ENCODE results near the gene ENPP6. TPM values are rescaled to one million over a fixed set of nuclear protein-coding genes. Genes with fewer than 3 reads are reported as not detected.
A peak's percentile ranks its signal among the peaks of the same experiment; 100 is the strongest.

ENPP6 gene
- polyA plus RNA-seq, 4 donors: 4.2 to 9.8 (median 7.7) TPM

DNA sequence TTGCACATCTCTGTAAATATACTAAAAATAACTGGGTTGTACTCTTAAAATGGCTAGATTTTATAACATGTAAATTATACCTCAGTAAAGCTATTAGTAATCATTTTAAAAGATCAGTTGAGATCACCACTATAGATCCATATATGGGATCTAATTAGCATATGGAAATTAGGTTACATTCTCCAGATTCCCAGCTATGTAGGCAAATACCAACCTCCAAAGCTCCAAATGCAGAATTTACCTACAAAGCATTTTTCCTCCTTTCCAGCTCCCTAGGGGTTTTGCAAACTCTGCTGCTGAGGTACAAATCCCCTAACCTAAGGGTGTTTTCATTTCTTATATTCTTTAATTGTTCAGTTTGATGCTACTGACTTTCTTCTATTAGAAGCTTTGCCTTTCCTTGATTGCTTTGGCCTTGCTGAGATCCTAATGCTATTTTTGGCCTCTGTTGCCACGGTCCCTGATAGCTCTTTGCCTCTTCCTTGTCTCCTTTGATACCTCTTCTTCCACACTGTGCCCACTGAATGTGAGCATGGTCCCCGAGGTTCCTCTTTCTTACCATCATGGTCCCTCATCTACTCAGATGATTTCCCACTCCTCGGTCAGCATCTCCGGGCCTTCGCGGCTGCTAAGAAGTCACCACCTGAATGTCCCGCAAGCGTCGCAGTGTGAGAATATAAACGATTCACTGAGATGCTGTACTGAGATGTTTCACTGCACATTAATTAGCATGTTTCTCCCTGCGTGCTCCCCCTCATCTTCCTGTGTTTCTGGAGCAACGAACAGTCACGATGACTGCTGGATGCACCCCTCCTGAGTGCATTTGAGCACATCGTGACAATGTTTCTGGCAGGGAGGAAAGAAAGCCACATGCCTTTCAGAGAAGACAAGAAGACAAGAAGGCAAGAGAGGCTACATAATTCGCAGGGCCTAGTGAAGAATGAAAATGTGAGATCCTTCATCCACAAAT, 23.8 kb downstream of the ENPP6 start:
- no peak for DNase-seq (ENCODE audit: low read depth in 4 of 4, low spot score in 2 of 4)

DNA sequence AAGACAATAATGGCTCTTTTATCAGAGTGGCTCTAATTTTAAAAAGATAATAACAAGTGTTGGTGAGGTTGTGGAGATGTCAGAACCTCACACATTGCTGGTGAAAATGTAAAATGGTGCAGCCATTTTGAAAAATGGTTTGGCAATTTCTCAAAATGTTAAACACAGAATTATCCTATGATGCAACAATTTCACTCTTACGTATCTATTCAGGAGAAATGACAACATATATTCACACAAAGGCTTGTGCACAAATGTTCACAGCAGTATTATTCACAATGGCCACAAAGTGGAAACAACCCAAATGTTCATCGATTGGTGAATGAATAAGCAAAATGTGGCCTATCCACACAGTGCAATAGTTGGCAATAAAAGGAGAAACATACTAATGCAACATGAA, 24.7 kb downstream of the ENPP6 start:
- DNase-seq (ENCODE audit: low read depth in 4 of 4, low spot score in 2 of 4): no peak

GRCh38 chr4:184191267-184191666, 26.4 kb downstream of the ENPP6 start:
- DNase-seq (ENCODE audit: low read depth in 4 of 4, low spot score in 2 of 4): no peak

DNA sequence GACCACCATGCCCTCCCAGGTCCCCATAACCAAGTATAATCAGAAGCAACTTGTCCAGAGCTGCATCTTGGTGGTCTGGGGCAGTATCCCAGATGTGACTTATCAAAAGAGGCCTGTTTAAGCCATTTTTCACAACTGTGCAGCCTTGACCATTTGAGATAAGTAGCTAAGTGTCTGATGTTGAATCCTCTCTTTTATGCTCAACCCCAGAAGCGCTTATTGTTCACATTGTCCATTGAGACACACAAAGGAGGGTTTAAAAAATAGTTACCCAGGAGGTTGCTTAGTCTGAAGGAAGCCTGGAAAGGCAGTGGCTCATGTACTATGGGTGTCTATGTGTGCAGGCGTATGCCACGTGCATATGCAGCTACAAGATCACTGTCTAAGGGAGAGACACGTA, 27.0 kb downstream of the ENPP6 start:
- no peak for DNase-seq (ENCODE audit: low read depth in 4 of 4, low spot score in 2 of 4)

GRCh38 chr4:184189966-184190365, 27.7 kb downstream of the ENPP6 start:
- DNase-seq (ENCODE audit: low read depth in 4 of 4, low spot score in 2 of 4): no peak

DNA sequence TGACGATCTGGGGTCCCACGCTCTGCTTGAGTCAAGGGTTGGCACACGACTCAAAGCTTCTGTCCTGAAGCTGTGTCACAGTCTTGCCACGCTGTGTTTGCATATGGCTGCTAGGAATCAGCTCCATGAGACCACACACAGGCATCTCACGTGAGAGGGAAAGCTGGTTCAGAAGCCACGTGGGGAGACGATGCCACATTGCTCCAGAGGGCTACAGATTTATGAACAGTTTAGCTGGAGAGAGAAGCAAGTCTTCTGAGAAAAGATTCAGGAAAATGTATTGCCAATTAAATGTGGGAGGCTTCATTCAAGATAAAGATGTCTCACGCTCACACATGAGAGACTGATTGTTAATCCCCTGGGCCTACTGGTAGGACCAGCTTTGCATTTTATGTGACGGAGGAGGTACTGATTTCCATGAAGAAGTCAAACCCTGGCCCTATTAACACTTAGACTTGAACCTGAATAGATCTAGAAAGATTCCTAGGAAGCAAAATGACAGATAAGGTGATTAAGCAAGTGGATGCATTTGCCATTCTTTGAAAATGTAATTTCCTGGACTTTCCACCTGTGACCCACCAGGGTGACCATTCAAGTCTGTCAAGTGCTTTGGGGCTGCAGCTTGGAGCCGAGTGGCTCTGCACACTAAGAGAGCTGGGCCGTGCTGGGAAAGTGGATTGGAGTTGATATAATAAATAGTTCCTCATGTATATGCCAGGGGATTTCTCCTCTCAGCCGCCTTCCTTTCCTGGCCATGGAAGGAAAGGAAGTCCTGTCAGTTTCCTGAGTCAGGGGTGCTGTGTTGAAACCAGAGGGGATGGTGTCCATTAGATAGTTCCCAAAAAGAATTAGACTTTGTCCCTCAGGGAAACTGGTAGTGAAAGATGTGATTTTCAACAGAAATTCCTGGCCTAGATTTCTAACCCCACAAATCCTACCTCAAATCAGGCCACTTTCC, 29.0 kb downstream of the ENPP6 start:
- no peak for DNase-seq (ENCODE audit: low read depth in 4 of 4, low spot score in 2 of 4)

DNA sequence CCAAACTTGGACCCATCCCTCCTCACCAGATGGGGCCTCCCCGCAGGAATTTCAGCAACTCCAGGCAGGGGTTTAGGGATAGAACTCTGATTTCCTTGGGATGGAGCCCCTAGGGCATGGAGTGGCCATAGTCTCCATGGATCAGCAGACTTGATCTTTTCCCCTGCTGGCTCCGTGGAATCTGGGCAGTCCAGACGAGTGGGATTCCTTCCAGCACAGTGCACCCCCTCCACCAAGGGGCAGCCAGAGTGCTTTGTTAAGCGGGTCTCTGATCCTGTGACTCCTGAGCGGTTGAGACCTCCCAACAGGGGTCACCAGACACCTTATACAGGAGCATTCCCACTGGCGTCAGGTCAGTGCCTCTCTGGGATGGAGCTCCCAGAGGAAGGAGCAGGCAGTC, 40.4 kb downstream of the ENPP6 start:
- no peak for DNase-seq (ENCODE audit: low read depth in 4 of 4, low spot score in 2 of 4)

- no peak for DNase-seq (ENCODE audit: low read depth in 4 of 4, low spot score in 2 of 4)
Observed at GRCh38 chr4:184174571-184175488, 42.8 kb downstream of the ENPP6 start.

GRCh38 chr4:184171011-184171410, 46.7 kb downstream of the ENPP6 start:
- no peak for DNase-seq (ENCODE audit: low read depth in 4 of 4, low spot score in 2 of 4)

- no peak for DNase-seq (ENCODE audit: low read depth in 4 of 4, low spot score in 2 of 4)
Observed at GRCh38 chr4:184169225-184169867, 48.3 kb downstream of the ENPP6 start.

DNA sequence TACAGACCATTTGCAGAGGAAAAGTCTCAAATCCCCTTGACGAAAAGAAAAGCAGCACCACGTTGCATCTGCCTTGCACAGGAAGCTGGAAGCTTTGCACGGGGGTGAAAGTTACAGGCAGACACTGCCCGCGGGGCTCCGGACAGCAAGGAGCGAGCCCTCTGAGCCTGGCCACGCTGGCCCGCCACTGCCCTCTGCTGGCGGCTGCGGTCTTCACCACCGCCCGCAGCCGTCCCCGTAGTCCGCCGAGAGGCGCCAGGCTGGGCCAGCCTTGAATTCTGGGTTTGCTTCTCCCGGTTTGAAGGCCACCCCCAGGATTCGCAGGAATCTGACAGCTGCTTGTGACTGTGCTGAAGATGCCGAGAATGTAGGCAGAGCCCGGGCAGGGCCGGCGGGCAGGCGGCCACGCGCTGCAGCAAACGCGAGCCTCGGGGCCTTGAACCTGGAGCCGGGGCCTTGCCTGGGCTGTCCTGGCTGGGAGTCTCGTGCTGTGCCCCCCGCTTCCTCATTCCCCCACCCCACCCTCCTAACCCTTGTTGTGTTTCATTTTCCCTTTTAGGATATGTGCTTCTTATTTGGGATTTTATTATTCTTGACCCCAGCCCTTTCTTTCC, 49.2 kb downstream of the ENPP6 start:
- peak in 3 of 4 donors; percentile 19 to 46 (median 39) for DNase-seq (ENCODE audit: low read depth in 4 of 4, low spot score in 2 of 4)

- no peak for DNase-seq (ENCODE audit: low read depth in 4 of 4, low spot score in 2 of 4)
Observed at GRCh38 chr4:184167576-184167975, 50.1 kb downstream of the ENPP6 start.

DNA sequence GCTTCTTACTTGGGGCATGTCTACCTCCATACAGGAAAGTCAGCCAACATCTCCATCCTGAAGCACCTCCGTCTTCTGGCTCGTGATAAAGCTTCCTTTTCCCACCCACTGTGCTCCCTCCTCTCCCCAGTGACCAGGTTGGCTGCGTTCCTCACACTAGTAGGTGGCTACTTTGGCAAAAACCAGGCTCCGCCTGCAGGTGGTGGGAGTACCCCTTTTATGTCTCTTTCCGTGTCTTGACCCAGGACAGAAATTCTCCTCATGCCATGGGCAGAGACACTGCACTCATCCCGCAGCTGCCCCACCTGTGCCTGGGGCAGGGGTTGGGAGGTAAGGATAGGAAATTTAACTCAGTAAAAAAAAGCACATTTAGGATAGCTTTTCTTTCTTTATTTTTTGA, 50.9 kb downstream of the ENPP6 start:
- DNase-seq (ENCODE audit: low read depth in 4 of 4, low spot score in 2 of 4): no peak

GRCh38 chr4:184165291-184165690, 52.4 kb downstream of the ENPP6 start:
- DNase-seq (ENCODE audit: low read depth in 4 of 4, low spot score in 2 of 4): no peak

DNA sequence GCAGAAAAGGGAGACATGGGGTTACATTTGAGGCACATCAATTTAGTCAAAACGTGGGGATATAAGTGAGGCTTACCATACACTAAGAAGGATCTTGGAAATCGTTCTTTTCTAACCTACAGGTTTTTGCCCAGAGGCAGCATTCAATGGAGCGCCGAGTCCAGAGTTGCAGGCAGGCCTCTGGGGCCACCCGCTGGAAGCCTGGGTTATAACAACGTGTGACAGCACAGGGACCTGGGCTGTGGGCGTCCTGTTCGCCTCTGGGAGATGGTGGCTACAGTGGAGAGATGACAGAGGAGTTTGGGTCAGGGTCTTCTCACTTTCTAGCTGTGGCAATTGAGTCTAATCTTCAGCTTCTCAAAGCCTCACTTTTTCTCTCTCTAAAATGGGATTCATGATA, 53.9 kb downstream of the ENPP6 start:
- peak; percentile 29 to 62 (median 42) for DNase-seq (ENCODE audit: low read depth in 4 of 4, low spot score in 2 of 4)

DNA sequence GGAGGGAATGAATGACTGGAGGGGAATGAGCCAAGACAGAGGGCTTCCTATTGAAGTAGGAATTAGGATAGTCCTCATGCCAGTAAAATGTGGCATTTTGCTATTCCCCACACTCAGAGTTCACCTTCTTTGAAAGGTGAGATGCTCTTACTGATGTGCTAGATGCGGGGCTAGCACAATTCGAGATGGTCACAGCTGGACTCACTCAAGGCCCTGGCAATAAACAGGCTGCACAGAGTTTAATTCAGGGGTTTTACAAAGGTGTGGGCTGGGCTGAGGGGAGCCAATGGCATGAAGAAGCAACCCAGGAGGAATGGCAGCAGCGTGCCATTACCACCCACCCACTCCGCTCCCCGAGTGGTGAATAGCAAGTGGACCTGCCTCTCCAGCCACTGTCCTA, 55.1 kb downstream of the ENPP6 start:
- DNase-seq (ENCODE audit: low read depth in 4 of 4, low spot score in 2 of 4): no peak

DNA sequence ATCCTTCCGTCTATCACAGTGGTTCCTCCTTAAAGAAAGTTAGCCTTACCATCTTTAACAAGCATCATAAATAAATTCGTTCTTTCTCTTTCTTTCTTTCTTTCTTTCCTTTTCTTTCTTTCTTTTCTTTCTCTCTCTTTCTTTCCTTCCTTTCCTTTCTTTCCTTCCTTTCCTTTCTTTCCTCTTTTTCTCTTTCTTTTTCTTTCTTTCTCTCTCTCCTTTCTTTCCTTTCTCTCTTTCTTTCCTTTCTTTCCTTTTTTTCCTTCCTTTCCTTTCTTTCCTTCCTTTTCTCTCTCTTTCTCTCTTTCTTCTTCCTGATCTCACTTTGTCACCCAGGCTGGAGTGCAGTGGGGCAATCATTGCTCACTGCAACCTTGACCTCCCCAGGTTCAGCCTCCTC, 60.4 kb downstream of the ENPP6 start:
- no peak for DNase-seq (ENCODE audit: low read depth in 4 of 4, low spot score in 2 of 4)

DNA sequence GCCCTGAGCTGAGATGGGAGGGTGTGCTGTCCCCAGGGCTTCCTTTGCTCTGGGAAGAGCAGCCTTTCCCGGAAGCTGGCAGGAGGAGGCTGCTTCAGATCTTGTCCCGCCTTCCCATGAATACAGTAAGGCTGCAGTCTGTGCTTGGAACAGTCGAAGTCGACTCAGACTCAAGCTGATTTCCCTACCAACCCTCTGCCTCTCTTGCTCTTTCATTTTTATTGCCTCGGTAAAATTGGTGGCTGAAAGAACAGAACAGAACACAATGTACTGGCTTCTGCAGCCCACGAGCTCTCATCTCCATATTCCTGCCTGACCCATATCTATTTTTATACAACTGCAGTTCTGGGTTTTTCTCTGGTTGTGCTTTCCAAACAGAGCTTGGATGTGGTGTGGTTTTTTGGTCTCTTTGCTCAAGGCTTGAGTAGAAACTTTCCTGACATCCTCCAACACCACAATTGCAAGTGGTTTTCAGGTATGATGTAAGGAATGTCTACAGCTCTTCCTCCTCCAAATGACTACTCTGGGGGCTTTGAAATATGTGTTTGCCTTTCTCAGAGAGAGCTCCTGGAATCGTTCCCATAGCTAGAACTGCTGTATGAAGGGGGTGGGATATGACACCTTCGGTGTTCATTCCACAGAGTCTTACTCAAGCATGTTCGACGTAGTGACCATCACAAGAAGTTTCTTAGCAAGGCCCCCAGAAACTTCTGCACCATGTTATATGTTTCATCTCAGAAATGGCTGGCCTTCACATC, 61.3 kb downstream of the ENPP6 start:
- no peak for DNase-seq (ENCODE audit: low read depth in 4 of 4, low spot score in 2 of 4)

- DNase-seq (ENCODE audit: low read depth in 4 of 4, low spot score in 2 of 4): no peak
Observed at GRCh38 chr4:184154199-184154598, 63.5 kb downstream of the ENPP6 start.
